Glomerular endothelial cell (primary cell): ENCODE data around the gene SORCS2. TPM values are rescaled to one million over a fixed set of nuclear protein-coding genes. Genes with fewer than 3 reads are reported as not detected.

ENCODE experiments used
- DNase-seq: peaks from one replicate; pipeline ENCODE4 v3.0.0-alpha.2; 2011; ENCODE audit warnings: low read depth, low spot score; ENCODE audit errors: extremely low read depth
- total RNA-seq: library from RNA; depleted of rRNA; stranded (reverse); fragments of >200 nt; gene quantifications from 2 replicates; pipeline ENCODE4 v1.2.3, GENCODE V29; 2015

The SORCS2 gene
- total RNA-seq, 1 donor from 2014 or later = 0.64 TPM

- DNase-seq = no peak
Observed at GRCh38 chr4:7726665-7727413, 534.5 kb downstream of the SORCS2 start.

- DNase-seq = no peak
Observed at GRCh38 chr4:7727749-7728148, 535.4 kb downstream of the SORCS2 start.

GRCh38 chr4:7731437-7731836, 539.1 kb downstream of the SORCS2 start:
- DNase-seq = no peak

DNA sequence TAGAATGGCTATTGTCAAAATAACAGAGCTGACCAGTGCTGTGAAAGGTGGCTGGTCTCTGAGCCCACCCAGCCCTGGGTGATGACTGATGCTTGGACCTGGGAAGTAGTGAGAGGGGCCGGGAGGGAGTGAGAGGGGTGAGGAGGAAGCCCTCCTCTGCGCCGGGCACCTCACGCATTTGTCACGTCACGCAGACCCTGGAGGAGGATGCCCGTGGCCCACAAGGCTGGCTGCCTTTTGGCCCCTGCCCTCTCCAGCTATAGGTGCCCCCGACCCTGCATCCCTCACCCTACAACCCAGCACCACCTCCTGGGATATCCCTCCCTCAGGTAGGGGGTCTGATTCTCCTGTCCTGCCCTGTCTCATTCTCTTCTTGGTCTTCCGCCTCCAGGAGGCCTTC, 539.9 kb downstream of the SORCS2 start:
- DNase-seq = no peak

DNA sequence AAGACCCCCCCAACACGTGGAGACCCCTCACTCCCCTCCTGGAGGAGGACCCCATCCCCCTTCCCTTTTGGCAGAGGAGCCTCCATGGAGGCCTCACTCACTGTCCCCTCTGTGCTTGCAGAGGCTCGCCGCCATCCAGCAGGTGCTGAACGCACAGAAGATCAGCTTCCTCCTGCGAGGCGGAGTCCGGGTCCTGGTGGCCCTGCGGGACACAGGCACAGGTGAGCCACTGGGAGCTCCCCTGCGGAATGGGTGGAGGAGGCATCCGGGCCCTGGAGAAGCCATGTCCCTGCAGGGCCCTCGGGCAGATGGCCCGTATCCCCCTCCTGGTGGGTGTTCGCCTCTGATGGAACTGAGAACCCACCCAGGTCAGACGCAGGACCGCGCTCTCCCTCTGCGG, 540.9 kb downstream of the SORCS2 start:
- DNase-seq = no peak

DNA sequence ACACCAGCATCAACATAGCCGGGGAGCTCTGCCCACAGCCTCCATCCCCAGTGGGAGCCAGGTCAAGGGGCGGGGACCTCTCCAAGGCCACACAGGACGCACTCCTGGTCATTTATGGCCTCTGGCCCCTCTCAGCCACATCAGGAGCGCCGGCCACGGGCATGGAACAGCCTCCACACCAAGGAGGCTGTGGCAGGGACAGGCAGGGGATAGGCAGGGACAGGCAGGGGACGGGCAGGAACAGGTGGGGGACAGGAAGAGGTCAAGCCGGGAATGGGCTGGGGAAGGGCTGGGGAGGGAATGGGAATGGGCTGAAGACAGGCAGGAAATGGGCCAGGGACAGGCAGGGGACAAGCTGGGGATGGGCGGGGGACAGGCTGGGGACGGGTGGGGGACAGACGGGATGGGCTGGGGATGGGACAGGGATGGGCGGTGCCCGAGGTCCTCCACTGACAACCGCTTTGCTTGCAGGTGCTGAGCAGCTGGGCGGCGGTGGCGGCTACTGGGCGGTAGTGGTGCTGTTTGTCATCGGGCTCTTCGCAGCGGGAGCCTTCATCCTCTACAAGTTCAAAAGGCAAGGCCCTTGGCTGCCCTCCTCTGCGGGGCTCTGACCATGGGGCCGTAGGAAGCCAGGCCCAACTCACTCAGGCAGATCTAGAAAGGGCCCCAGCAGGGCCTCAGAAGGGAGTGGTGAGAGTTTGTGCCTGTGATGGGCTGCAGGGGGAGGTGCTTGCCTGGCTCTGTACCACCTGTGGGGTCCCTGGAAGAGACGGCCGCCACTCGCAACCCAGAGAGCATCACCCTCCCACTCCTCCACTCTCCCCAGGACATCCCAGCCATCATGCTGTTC, 541.7 kb downstream of the SORCS2 start:
- DNase-seq = no peak

DNA sequence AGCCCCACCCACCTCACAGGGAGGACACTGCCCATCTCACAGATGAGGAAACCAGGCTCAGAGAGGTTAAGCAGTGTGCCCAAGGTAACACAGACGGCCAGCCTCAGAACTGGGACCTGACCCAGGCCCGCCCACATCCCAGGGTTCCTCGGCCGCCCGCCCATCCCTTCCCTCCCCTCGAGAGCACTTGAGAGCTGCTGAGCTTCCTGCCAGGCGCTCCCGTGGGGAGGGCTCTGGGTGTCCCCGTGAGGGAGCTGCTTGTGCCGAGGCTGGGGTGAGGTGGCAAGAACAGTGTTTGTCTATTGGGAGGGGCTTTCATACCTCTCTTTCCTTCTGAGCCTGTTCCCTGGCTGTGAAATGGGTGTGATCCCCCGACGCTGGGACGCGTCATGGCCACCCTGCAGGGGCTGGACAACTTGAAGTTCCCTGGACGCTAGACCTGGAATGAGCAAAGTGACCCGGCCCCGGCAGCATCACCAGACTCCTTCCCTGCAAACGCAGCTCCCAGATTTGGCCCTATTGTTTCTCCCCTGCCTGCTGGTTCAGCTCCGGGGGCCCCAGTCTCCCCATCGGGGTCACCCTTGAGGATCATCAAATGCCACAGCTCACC, 542.4 kb downstream of the SORCS2 start:
- no peak for DNase-seq

GRCh38 chr4:7735395-7735794, 543.1 kb downstream of the SORCS2 start:
- no peak for DNase-seq

- DNase-seq = no peak
Observed at GRCh38 chr4:7735961-7736360, 543.6 kb downstream of the SORCS2 start.

DNA sequence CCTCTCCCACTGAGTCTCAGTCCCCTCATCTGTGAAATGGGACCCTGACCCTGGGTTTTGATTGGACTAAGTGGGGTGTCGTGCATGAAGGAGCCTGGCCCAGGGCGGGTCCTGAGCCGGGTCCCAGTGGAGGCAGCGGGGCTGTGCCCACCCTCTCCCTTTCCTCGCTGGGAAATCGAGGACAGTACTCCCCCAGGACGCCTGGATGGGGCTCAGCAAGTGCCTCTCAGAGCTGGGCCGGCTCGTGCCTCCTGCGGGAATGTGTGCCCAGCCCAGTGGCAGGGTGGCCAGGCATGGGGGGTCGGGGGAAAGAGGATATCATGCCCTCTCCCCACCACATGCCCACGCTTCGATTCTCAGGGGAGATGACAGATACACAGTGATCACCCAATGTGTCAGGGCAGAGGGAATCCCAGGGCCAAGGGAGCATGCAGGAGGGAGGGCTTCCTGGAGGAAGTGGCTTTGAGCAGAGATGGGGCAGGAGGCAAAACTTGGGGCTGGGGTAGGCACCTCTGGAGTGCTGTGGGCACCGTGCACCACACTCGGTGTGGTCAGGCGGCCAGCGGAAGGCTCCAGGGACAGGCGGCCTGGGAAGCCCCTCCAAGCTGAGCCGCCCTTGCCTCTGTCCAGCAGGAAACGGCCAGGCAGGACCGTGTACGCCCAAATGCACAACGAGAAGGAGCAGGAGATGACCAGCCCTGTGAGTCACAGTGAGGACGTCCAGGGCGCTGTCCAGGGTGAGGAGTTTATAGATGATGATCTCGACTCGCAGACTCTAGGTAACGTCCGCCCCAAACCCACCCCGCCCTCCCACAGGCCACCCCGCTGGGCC, 544.3 kb downstream of the SORCS2 start:
- DNase-seq = no peak

GRCh38 chr4:7737268-7737645, 544.9 kb downstream of the SORCS2 start:
- no peak for DNase-seq

GRCh38 chr4:7737752-7738457, 545.6 kb downstream of the SORCS2 start:
- DNase-seq = no peak

GRCh38 chr4:7738458-7739076, 546.2 kb downstream of the SORCS2 start:
- DNase-seq = no peak

- DNase-seq = no peak
Observed at GRCh38 chr4:7739077-7739917, 547.0 kb downstream of the SORCS2 start.

DNA sequence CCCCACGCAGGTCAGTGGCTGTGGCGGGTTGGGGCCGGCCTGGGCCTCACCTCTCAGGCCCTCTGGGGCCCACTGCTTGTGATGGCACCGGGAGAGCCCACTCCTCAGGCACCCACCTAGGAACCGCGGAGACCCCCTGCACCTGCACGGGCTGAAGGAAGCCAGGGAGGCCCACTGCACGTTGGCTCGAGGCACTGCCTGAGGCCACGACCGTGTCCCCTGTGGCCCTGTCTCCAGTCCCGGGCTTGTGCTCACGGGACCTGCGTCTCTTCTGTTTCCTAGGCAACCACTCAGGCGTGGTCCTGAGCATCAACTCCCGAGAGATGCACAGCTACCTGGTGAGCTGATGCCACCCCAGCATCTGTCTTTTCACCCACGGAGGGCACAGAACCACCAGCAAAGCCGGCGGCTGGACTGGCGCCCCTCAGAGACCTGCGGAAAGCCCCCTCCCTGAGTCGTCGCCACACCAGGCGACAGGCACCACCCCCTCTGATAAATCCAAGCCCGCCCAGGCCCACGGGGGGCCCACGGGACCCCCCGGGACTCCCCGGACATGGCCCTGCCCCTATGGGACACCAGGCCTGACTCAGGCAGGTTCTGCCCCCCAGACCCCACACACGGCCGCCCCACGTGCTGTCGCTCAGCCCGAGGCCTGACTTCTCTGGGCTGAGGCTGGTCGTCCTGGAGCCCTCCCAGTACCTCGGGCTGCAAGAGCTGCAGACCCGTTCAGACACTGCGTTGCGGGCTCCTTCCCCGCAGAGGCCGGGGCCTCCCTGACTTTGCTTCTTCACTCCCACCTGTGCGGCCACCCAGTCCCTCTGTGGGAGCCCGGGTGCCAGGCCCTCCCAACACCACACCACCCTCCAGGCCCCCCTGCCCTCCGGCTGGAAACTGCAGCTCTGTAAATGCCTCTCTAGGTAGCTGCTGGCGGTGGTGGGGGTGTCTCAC, 547.9 kb downstream of the SORCS2 start:
- DNase-seq = no peak

DNA sequence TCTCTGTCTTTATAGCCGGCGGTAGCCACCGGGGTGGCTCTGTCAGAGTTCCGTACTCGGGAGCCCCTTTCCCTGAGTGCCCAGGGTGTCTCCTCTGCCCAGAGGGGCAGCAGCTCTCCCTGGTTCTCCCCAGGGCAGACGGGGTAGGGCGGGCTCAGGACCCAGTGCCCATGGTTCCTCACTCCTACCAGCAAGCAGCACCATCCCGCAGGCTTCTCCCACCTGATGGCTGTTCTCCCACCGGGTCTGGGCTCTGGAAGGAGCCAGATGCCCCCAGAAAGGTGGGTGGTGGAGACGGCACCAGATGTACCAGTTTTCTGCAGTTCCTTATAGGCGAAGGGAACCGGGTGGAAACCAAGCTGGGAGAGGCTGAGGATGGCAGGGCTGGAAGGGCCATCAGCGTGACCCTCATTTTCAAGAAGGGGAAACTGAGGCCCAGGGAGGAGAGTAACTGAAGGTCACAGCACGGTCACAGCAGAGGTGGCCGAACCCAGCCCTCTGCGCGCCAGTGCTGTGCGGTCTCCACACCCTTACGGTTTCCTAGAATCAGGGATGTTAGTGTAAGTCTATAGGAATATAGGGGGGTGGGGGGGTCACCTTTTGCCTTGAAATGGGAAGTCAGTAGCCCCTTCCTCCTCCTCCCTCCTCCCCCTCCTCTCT, 548.7 kb downstream of the SORCS2 start:
- no peak for DNase-seq
